ENCODE data around the gene TAX1BP3. TPM values are rescaled to one million over a fixed set of nuclear protein-coding genes. Genes with fewer than 3 reads are reported as not detected.

Gene TAX1BP3
- total and polyA plus RNA-seq, 2 of the 13 experiments (the other 11 are each of a cell fraction or from before 2014, with no cell fraction given): 16.7 to 45.1 TPM

GRCh38 chr17:3668279-3669084 is at the start of gene TAX1BP3, which contains the start of gene EMC6 (continued):
- TF ChIP-seq AKAP8 (CRISPR knock-in tag; IDR thresholded peaks at IDR 0.05): peak; percentile 70; the same call in 1 of the 2 replicates
- TF ChIP-seq SMAD3 (CRISPR knock-in tag; IDR thresholded peaks at IDR 0.05): no peak
- 0 out of 2 replicates have a peak, but pooled peaks have one; percentile 65 for TF ChIP-seq ZFP62 (CRISPR knock-in tag; IDR thresholded peaks at IDR 0.05)
- peak; percentile 43; the same call in 1 of the 2 replicates for TF ChIP-seq ZNF263 (CRISPR knock-in tag; IDR thresholded peaks at IDR 0.05)
- peak; percentile 23 for TF ChIP-seq IRF2 (CRISPR knock-in tag; IDR thresholded peaks at IDR 0.05)
- TF ChIP-seq NFE2L1 (CRISPR knock-in tag; IDR thresholded peaks at IDR 0.05; ENCODE audit: borderline replicate concordance): no peak
- TF ChIP-seq BRF2 (CRISPR knock-in tag; IDR thresholded peaks at IDR 0.05): no peak; the same call in none of the 2 replicates
- TF ChIP-seq RBFOX2 (IDR thresholded peaks at IDR 0.05; ENCODE audit: low read depth, low read length): peak; percentile 96
- no peak for TF ChIP-seq HDAC1 (CRISPR knock-in tag; IDR thresholded peaks at IDR 0.05)
- TF ChIP-seq RNF2 (conservative IDR thresholded peaks at IDR 0.05; ENCODE audit: low read depth): no peak; the same call in 1 of the 2 replicates
- no peak for TF ChIP-seq ZHX1 (CRISPR knock-in tag; IDR thresholded peaks at IDR 0.05; ENCODE audit: low read depth)
- TF ChIP-seq ZNF816 (CRISPR knock-in tag; IDR thresholded peaks at IDR 0.05; ENCODE audit: borderline replicate concordance): no peak; the same call in 1 of the 2 replicates
- TF ChIP-seq ZNF10 (CRISPR knock-in tag; IDR thresholded peaks at IDR 0.05; ENCODE audit: borderline replicate concordance, low read depth): no peak
- TF ChIP-seq ZNF75D (CRISPR knock-in tag; IDR thresholded peaks at IDR 0.05; ENCODE audit: borderline replicate concordance): no peak
- peak; percentile 58 for TF ChIP-seq ARNT2 (CRISPR knock-in tag; IDR thresholded peaks at IDR 0.05; ENCODE audit: low read depth)
- TF ChIP-seq KDM6A (CRISPR knock-in tag; IDR thresholded peaks at IDR 0.05; ENCODE audit: low read depth): no peak
- TF ChIP-seq ZEB1 (IDR thresholded peaks at IDR 0.05; ENCODE audit: insufficient replicate concordance, low read depth): no peak
- TF ChIP-seq MTERF4 (CRISPR knock-in tag; IDR thresholded peaks at IDR 0.05): no peak
- 0 out of 2 replicates have a peak, but pooled peaks have one; percentile 43 for TF ChIP-seq KLF13 (CRISPR knock-in tag; IDR thresholded peaks at IDR 0.05)
- no peak for TF ChIP-seq ZNF776 (CRISPR knock-in tag; IDR thresholded peaks at IDR 0.05)
- 0 out of 2 replicates have a peak, but pooled peaks have one; percentile 15 for TF ChIP-seq ZNF724P (CRISPR knock-in tag; IDR thresholded peaks at IDR 0.05; ENCODE audit: borderline replicate concordance)
- no peak for TF ChIP-seq ZNF33A (CRISPR knock-in tag; IDR thresholded peaks at IDR 0.05; ENCODE audit: borderline replicate concordance)
- 0 out of 2 replicates have a peak, but pooled peaks have one; percentile 39 for TF ChIP-seq ZNF713 (CRISPR knock-in tag; IDR thresholded peaks at IDR 0.05)
- no peak for TF ChIP-seq ZNF737 (CRISPR knock-in tag; IDR thresholded peaks at IDR 0.05; ENCODE audit: borderline replicate concordance)
